Transverse colon (tissue), 4 donors: ENCODE measurements around the gene SLC12A7. TPM values are rescaled to one million over a fixed set of nuclear protein-coding genes. Genes with fewer than 3 reads are reported as not detected.

Experiments
- DNase-seq: peaks from one replicate; pipeline ENCODE4 v3.0.0-alpha.2; 2019
- H3K27ac ChIP-seq, 4 donors: fragments of 200-600 bp; sonication (generic); 2 replicates each; pipeline ENCODE4 v1.5.1; 2016 to 2018; ENCODE audit warnings: inconsistent platforms in 4 of 4
- H3K27me3 ChIP-seq: fragments of 200-600 bp; sonication (generic); 2 replicates; pipeline ENCODE4 v1.5.1; 2017; ENCODE audit warnings: inconsistent platforms
- H3K36me3 ChIP-seq, 4 donors: fragments of 200-600 bp; sonication (generic); 2 replicates each; pipeline ENCODE4 v1.5.1; 2017 to 2019; ENCODE audit warnings: inconsistent platforms in 4 of 4
- H3K4me1 ChIP-seq, 4 donors: fragments of 200-600 bp; sonication (generic); 2 replicates each; pipeline ENCODE4 v1.5.1; 2017 to 2020; ENCODE audit warnings: inconsistent platforms in 4 of 4
- H3K4me3 ChIP-seq, 4 donors: fragments of 200-600 bp; sonication (generic); 1 replicate in 1 of 4; 2 replicates in 3 of 4; pipeline versions ENCODE4 v1.5.1 to v1.6.1; 2017 to 2019; ENCODE audit warnings: inconsistent platforms in 4 of 4
- H3K9me3 ChIP-seq, 2 donors: fragments of 200-600 bp; sonication (generic); 2 replicates each; pipeline ENCODE4 v1.5.1; 2017 to 2019; ENCODE audit warnings: inconsistent platforms in 2 of 2
- EP300 ChIP-seq: sonication (generic); formaldehyde crosslinking; IDR thresholded peaks from one replicate; pipeline ENCODE4 v1.6.1; 2017; ENCODE audit warnings: antibody characterized with exemption, low read depth
- POLR2A ChIP-seq: fragments of 450-650 bp; IDR thresholded peaks from one replicate; pipeline ENCODE4 v1.6.1; 2016; ENCODE audit warnings: antibody characterized with exemption, mild to moderate bottlenecking, moderate library complexity
- POLR2AphosphoS5 ChIP-seq, 3 donors: sonication (generic); formaldehyde crosslinking; IDR thresholded peaks; one replicate each; pipeline ENCODE4 v1.6.1; 2016; ENCODE audit warnings: antibody characterized with exemption in 3 of 3
- WGBS, 2 donors: methylation state at CpG; one replicate each; pipeline ENCODE4 v1.1.5; 2018; ENCODE audit warnings: low coverage in 1 of 2; 5-methylcytosine and 5-hydroxymethylcytosine counted together
- in situ Hi-C, 4 donors: fragments of 200-750 bp; cut with MboI; loops; one replicate each; pipeline versions ENCODE4 v1.15.0 to v1.15.1; 2017; ENCODE audit warnings: low sequenced_read_pairs in 3 of 4, low pct_ligation_motif_present in 1 of 4, low pct_unique_long_range_greater_than_20kb in 1 of 4
- intact Hi-C: fragments of 100-400 bp; cut with DNase I; formaldehyde crosslinking; loops from one replicate; pipeline ENCODE4 v1.15.1; 2023; ENCODE audit warnings: low total_unique reads
- total RNA-seq, 4 donors: library from RNA; depleted of rRNA; stranded (reverse); fragments of >200 nt; gene quantifications; one replicate each; pipeline ENCODE4 v1.1.0, GENCODE V29; 2016
- TF ChIP-seq, protein P1 (sequence below), 5 experiments: fragments of 200-600 bp in 3 of 5; fragments of 450-650 bp in 2 of 5; sonication (generic) in 3 of 5; IDR thresholded peaks; 1 replicate in 2 of 5; 2 replicates in 3 of 5; pipeline ENCODE4 v1.5.1; 2016 to 2017; ENCODE audit warnings: antibody characterized with exemption in 5 of 5, inconsistent platforms in 3 of 5, mild to moderate bottlenecking in 2 of 5, moderate library complexity in 1 of 5

SLC12A7 gene
- total RNA-seq, 4 donors from 2014 or later: 60.7 to 144 (median 61.4) TPM

DNA sequence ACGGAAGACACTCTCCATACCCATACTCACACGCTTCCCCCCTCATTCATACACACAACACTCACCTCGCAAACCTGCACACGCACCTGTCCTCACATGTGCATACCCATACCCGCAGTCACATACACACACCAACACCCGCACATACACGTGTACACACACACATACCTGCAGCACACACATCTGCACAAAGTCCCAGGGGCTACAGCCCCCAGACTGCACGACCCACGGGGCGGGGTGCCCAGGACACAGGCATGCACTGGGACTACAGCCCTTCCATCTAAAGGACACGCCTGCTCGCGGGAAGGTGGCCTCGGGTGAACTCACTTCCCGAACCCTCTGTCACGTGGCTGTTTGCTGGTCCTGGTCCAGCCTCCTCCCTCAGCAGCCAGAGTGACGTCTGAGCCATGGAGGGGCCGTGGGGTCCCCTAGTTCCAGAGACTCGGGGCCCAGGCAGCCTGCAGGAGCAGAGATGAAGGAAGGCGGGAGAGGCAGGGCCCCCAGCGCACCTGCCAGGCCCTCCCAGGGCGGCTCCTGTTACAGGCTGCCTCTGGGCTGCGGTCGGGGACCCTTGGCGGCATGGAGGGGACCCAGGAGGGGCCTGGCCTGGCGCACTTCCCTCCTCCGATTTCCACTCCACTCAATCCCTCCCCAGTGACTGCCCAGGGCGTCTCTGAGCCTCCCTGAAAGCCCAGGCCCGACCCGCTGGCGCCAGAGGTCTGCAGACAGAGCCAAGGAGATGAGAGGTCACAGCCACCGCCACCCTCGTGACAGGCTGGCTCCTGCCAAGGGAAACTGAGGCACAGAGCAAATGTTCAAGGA lies 8.1 kb downstream of the SLC12A7 start:
- TF ChIP-seq POLR2A: no peak
- peak in 2 of 3 donors; percentile 34 to 40 for TF ChIP-seq POLR2AphosphoS5 (IDR thresholded peaks at IDR 0.05)
- Histone ChIP-seq H3K27ac (peak overlapping the region; percentile 81 to 94 (median 94)), H3K27me3 (no peaks in the 10 kb centered on the region), H3K36me3 (no peaks in the 10 kb centered on the region), H3K9me3 (no peaks in the 10 kb centered on the region), H3K4me3 (peak overlapping the region in 2 of 4 donors; percentile 2 to 11), H3K4me1 (peaks cover 52 to 84% (median 72%) of the 10 kb centered on the region in 4 donors)
- peak; percentile 79 for DNase-seq
- 20 to 56% methylated on average over 6 to 30 of the region's 33 CpGs for WGBS, 2 donors
- in situ Hi-C loops (no loop called here), intact Hi-C loops (no loop called here)

DNA sequence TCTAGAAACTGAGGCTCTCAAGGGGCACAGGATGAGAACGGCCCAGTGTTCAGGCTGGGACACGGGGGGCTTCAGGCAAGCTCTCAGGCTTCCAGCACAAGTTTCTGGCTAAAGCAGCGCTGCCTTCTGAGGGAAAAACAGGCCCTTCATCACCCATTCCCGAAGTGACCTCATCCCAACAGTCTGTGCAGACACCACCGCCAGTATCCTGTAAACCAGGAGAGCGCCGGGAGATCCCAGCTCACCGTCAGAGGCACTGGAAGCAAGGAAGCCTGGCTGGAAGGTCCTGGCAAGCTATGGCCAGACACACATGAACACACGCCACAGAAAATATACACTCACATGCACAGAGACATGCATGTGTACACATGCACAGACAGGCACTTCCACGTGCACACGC lies 8.8 kb downstream of the SLC12A7 start:
- peaks cover 52 to 78% (median 66%) of the 10 kb centered on the region in 4 donors for H3K4me1 ChIP-seq
- TF ChIP-seq, protein P1, sequence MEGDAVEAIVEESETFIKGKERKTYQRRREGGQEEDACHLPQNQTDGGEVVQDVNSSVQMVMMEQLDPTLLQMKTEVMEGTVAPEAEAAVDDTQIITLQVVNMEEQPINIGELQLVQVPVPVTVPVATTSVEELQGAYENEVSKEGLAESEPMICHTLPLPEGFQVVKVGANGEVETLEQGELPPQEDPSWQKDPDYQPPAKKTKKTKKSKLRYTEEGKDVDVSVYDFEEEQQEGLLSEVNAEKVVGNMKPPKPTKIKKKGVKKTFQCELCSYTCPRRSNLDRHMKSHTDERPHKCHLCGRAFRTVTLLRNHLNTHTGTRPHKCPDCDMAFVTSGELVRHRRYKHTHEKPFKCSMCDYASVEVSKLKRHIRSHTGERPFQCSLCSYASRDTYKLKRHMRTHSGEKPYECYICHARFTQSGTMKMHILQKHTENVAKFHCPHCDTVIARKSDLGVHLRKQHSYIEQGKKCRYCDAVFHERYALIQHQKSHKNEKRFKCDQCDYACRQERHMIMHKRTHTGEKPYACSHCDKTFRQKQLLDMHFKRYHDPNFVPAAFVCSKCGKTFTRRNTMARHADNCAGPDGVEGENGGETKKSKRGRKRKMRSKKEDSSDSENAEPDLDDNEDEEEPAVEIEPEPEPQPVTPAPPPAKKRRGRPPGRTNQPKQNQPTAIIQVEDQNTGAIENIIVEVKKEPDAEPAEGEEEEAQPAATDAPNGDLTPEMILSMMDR (IDR thresholded peaks at IDR 0.05): no peak
- TF ChIP-seq POLR2AphosphoS5 (IDR thresholded peaks at IDR 0.05) (no peak), POLR2A (no peak), EP300 (no peak)
- no peaks in the 10 kb centered on the region for H3K36me3 ChIP-seq
- 57 to 80% methylated on average over 1 to 11 of the region's 11 CpGs for WGBS, 2 donors
- intact Hi-C loops: no loop called here
- H3K27ac ChIP-seq: peak overlapping the region; percentile 81 to 94 (median 94)
- H3K27me3 ChIP-seq: no peaks in the 10 kb centered on the region
- no peak overlapping the region for H3K4me3 ChIP-seq
- no peaks in the 10 kb centered on the region for H3K9me3 ChIP-seq
- in situ Hi-C loops: no loop called here
- DNase-seq: no peak

- Histone ChIP-seq H3K36me3 (no peaks in the 10 kb centered on the region), H3K27me3 (no peaks in the 10 kb centered on the region), H3K9me3 (no peaks in the 10 kb centered on the region), H3K4me1 (peaks cover 47 to 69% (median 56%) of the 10 kb centered on the region in 4 donors), H3K27ac (peak overlapping the region; percentile 81 to 94 (median 94)), H3K4me3 (no peak overlapping the region)
- WGBS, 2 donors: 57% methylated on average over 23 of the region's 23 CpGs; no CpG with 5 or more reads in 1 of the 2 donors
- intact Hi-C loops: no loop called here
- in situ Hi-C loops: no loop called here
- no peak for TF ChIP-seq POLR2AphosphoS5 (IDR thresholded peaks at IDR 0.05)
- no peak for TF ChIP-seq POLR2A
- no peak for TF ChIP-seq EP300
- TF ChIP-seq, protein P1 (IDR thresholded peaks at IDR 0.05): no peak
- DNase-seq: no peak
These were observed 9.7 kb downstream of the SLC12A7 start for GRCh38 chr5:1101961-1102713.

DNA sequence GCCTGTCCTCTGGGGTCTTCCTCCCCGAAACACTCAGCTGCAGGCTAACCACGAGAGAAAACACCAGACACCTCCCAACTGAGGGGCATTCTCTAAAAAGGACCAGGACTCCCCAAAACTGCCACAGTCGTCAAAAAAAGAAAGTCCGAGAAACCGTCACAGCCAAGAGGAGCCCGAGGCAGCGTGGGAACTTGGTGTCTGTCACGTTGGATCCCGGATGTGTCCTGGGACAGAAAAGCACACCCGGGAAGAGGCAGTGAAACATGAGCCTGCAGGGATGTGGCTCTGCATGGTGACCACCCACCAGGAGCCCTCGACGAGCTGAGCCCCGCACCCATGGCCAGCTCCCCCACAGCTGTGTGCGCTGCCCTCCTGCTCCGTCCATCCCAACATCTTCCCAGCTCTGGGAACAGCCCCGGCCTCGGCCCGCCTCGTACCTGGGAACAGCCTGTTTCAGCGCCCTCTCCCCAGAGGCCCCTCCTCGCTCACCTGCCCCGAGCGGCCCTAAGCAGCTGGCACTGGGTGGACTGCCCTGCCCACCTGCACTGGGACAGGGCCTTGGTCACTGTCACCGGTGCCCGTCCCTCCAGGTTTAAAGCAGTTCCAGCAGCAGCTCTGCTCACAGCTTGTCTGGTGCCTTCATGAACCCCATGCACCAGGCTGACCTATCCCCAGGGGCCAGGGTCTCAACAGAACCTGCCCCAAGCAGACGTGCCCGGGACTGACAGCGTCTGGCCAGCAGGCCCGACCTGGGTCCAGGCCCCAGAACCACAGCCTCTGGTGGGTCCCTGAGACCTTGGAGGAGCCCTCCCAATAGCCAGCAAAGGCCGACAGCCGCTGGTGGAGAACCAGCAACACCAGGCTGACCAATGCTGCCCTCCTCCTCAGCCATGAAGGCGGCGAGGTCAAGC lies 10.9 kb downstream of the SLC12A7 start:
- Histone ChIP-seq H3K27ac (peak overlapping the region in 2 of 4 donors; percentile 12 to 19), H3K27me3 (no peaks in the 10 kb centered on the region), H3K36me3 (no peaks in the 10 kb centered on the region), H3K4me3 (no peak overlapping the region), H3K4me1 (peaks cover 39 to 56% (median 45%) of the 10 kb centered on the region in 4 donors), H3K9me3 (no peaks in the 10 kb centered on the region)
- in situ Hi-C loops: no loop called here
- DNase-seq: no peak
- intact Hi-C loops: no loop called here
- WGBS, 2 donors: 85% methylated on average over 29 of the region's 33 CpGs; no CpG with 5 or more reads in 1 of the 2 donors
- TF ChIP-seq, protein P1 (IDR thresholded peaks at IDR 0.05): no peak
- TF ChIP-seq POLR2A (no peak), EP300 (no peak)
